Smooth muscle cell (in vitro differentiated cells): ENCODE data around the gene GPC6. TPM values are rescaled to one million over a fixed set of nuclear protein-coding genes. Genes with fewer than 3 reads are reported as not detected.

Experiments used
- DNase-seq: peaks from one replicate; lab custom pipeline; 2025; ENCODE audit not compliant: unreplicated experiment; lab: John Stamatoyannopoulos, UW
- H2AFZ ChIP-seq: fragments of 200-600 bp; sonication (generic); 2 replicates; pipeline ENCODE4 v1.6.0; 2016; ENCODE audit warnings: antibody characterized with exemption, low read depth, mild to moderate bottlenecking
- H3F3A ChIP-seq: fragments of 200-600 bp; sonication (generic); 2 replicates; pipeline ENCODE4 v1.6.0; 2017; ENCODE audit warnings: antibody characterized with exemption, low read depth
- H3K27ac ChIP-seq: fragments of 200-600 bp; sonication (generic); 2 replicates; pipeline ENCODE4 v1.5.1; 2016; ENCODE audit warnings: low read depth, mild to moderate bottlenecking
- H3K27me3 ChIP-seq: fragments of 200-600 bp; sonication (generic); 2 replicates; pipeline ENCODE4 v1.6.1; 2016; ENCODE audit warnings: low read depth, mild to moderate bottlenecking
- H3K36me3 ChIP-seq: fragments of 200-600 bp; sonication (generic); 2 replicates; pipeline ENCODE4 v1.5.1; 2016; ENCODE audit warnings: low read depth
- H3K4me1 ChIP-seq: fragments of 200-600 bp; sonication (generic); 2 replicates; pipeline ENCODE4 v1.5.1; 2016; ENCODE audit warnings: low read depth
- H3K4me2 ChIP-seq: fragments of 200-600 bp; sonication (generic); 2 replicates; pipeline ENCODE4 v1.6.0; 2016; ENCODE audit warnings: mild to moderate bottlenecking
- H3K4me3 ChIP-seq: fragments of 200-600 bp; sonication (generic); 2 replicates; pipeline ENCODE4 v1.5.1; 2016; ENCODE audit warnings: mild to moderate bottlenecking
- H3K79me2 ChIP-seq: fragments of 200-600 bp; sonication (generic); 2 replicates; pipeline ENCODE4 v1.6.0; 2016; ENCODE audit warnings: low read depth, mild to moderate bottlenecking
- H3K9ac ChIP-seq: fragments of 200-600 bp; sonication (generic); 2 replicates; pipeline ENCODE4 v1.6.0; 2016; ENCODE audit warnings: low read depth
- H3K9me3 ChIP-seq: fragments of 200-600 bp; sonication (generic); replicated peaks from 2 replicates; pipeline ENCODE4 v1.5.1; 2016; ENCODE audit warnings: low read depth
- H4K20me1 ChIP-seq: fragments of 200-600 bp; sonication (generic); 2 replicates; pipeline ENCODE4 v1.6.0; 2016; ENCODE audit warnings: low read depth
- CTCF ChIP-seq: fragments of 200-600 bp; sonication (generic); IDR thresholded peaks from 2 replicates; pipeline ENCODE4 v1.5.1; 2017; ENCODE audit warnings: borderline replicate concordance, mild to moderate bottlenecking, antibody characterized with exemption; ENCODE audit not compliant: insufficient read depth, poor library complexity, severe bottlenecking
- WGBS: methylation state at CpG from one replicate; pipeline ENCODE4 v1.1.7; 2016; ENCODE audit warnings: low lambda C conversion rate; 5-methylcytosine and 5-hydroxymethylcytosine counted together
- polyA plus RNA-seq: library from polyadenylated mRNA; unstranded; fragments of >200 nt; fragmentation: Nextera tagmentation; extraction: Ambion mirVana; gene quantifications from 2 replicates; pipeline ENCODE4 v1.2.1, GENCODE V29; 2016
- total RNA-seq: library from RNA; depleted of rRNA; stranded (reverse); fragments of >200 nt; gene quantifications from 2 replicates; pipeline ENCODE4 v1.2.3, GENCODE V29; 2014

The GPC6 gene
- total and polyA plus RNA-seq, 2 experiments from 2014 or later, result 19.7 to 68.5 TPM

GRCh38 chr13:93473441-93474270, 247.0 kb downstream of the GPC6 start:
- H3K27ac ChIP-seq, result peak overlapping the region; percentile 57
- WGBS, result 88% methylated on average over 5 of the region's 5 CpGs
- H4K20me1 ChIP-seq, result peaks cover 22% of the 10 kb centered on the region
- H3K4me2 ChIP-seq, result no peak overlapping the region
- H3K9me3 ChIP-seq, result peaks cover 10% of the 10 kb centered on the region
- H3K27me3 ChIP-seq, result no peaks in the 10 kb centered on the region
- peaks cover 54% of the 10 kb centered on the region for H3K79me2 ChIP-seq
- H3F3A ChIP-seq, result no peaks in the 10 kb centered on the region
- no peak for TF ChIP-seq CTCF
- DNase-seq, result no peak
- H3K9ac ChIP-seq, result no peak overlapping the region
- peaks cover 11% of the 10 kb centered on the region for H3K4me1 ChIP-seq
- no peaks in the 10 kb centered on the region for H3K36me3 ChIP-seq
- H3K4me3 ChIP-seq, result no peak overlapping the region
- no peak overlapping the region for H2AFZ ChIP-seq

- Histone ChIP-seq H3K79me2 (peaks cover 35% of the 10 kb centered on the region), H3K27me3 (no peaks in the 10 kb centered on the region), H2AFZ (no peak overlapping the region), H3K27ac (peak overlapping the region; percentile 29), H3K4me1 (peaks cover 11% of the 10 kb centered on the region), H3K9me3 (no peaks in the 10 kb centered on the region), H4K20me1 (peaks cover 22% of the 10 kb centered on the region), H3K9ac (no peak overlapping the region), H3F3A (no peaks in the 10 kb centered on the region), H3K36me3 (no peaks in the 10 kb centered on the region), H3K4me3 (no peak overlapping the region), H3K4me2 (peak overlapping the region; percentile 13)
- no peak for TF ChIP-seq CTCF
- DNase-seq, result no peak
- WGBS, result 62% methylated on average over 8 of the region's 8 CpGs
These were observed 249.6 kb downstream of the GPC6 start for GRCh38 chr13:93476175-93476574.

- no peak overlapping the region for H2AFZ ChIP-seq
- H3K4me3 ChIP-seq, result no peak overlapping the region
- H3K36me3 ChIP-seq, result no peaks in the 10 kb centered on the region
- H3K9me3 ChIP-seq, result no peaks in the 10 kb centered on the region
- peaks cover 11% of the 10 kb centered on the region for H3K4me1 ChIP-seq
- no peak overlapping the region for H3K4me2 ChIP-seq
- peaks cover 24% of the 10 kb centered on the region for H3K79me2 ChIP-seq
- no peak for DNase-seq
- no peak overlapping the region for H3K9ac ChIP-seq
- H4K20me1 ChIP-seq, result peaks cover 22% of the 10 kb centered on the region
- H3F3A ChIP-seq, result no peaks in the 10 kb centered on the region
- H3K27me3 ChIP-seq, result no peaks in the 10 kb centered on the region
- no peak overlapping the region for H3K27ac ChIP-seq
- no peak for TF ChIP-seq CTCF
These were observed 250.6 kb downstream of the GPC6 start for GRCh38 chr13:93477238-93477637.
